Esophagus squamous epithelium (tissue), 5 donors: ENCODE results near the gene SLC9A8. TPM values are rescaled to one million over a fixed set of nuclear protein-coding genes. Genes with fewer than 3 reads are reported as not detected.

Experiments used
- DNase-seq: peaks from one replicate; lab custom pipeline; 2025; lab: John Stamatoyannopoulos, UW
- H3K27ac ChIP-seq, 4 donors: fragments of 200-600 bp; sonication (generic); one replicate each; pipeline ENCODE4 v1.5.1; 2016 to 2019; ENCODE audit warnings: mild to moderate bottlenecking in 1 of 4
- H3K27me3 ChIP-seq, 4 donors: fragments of 200-600 bp; sonication (generic); 1 replicate in 3 of 4; 2 replicates in 1 of 4; pipeline versions ENCODE4 v1.5.1 to v1.6.0; 2017 to 2021; ENCODE audit warnings: antibody characterized with exemption in 1 of 4
- H3K36me3 ChIP-seq, 3 donors: fragments of 200-600 bp; sonication (generic); one replicate each; pipeline ENCODE4 v1.5.1; 2016 to 2019
- H3K4me1 ChIP-seq, 3 donors: fragments of 200-600 bp; sonication (generic); one replicate each; pipeline ENCODE4 v1.5.1; 2017 to 2019
- H3K4me3 ChIP-seq, 4 donors: fragments of 200-600 bp; sonication (generic); 1 replicate in 3 of 4; 2 replicates in 1 of 4; pipeline ENCODE4 v1.5.1; 2016 to 2019; ENCODE audit warnings: mild to moderate bottlenecking in 2 of 4, moderate library complexity in 1 of 4
- H3K9me3 ChIP-seq, 3 donors: fragments of 200-600 bp; sonication (generic); one replicate each; pipeline ENCODE4 v1.5.1; 2016 to 2019
- POLR2A ChIP-seq, 4 donors: fragments of 450-650 bp; IDR thresholded peaks; one replicate each; pipeline ENCODE4 v1.6.1; 2017; ENCODE audit warnings: antibody characterized with exemption in 4 of 4, mild to moderate bottlenecking in 4 of 4, moderate library complexity in 3 of 4
- WGBS, 2 donors: methylation state at CpG; one replicate each; pipeline ENCODE4 v1.1.5; 2018; 5-methylcytosine and 5-hydroxymethylcytosine counted together
- intact Hi-C: fragments of 100-400 bp; cut with DNase I; formaldehyde crosslinking; loops from one replicate; pipeline ENCODE4 v1.15.0; 2022
- total RNA-seq, 4 donors: library from RNA; depleted of rRNA; stranded (reverse); fragments of >200 nt; gene quantifications; one replicate each; pipeline ENCODE4 v1.1.0, GENCODE V29; 2016
- TF ChIP-seq, protein P1 (sequence below), 6 experiments: fragments of 450-650 bp in 4 of 6; fragments of 200-600 bp in 2 of 6; sonication (generic) in 2 of 6; IDR thresholded peaks; one replicate each; pipeline ENCODE4 v1.5.1; 2016 to 2019; ENCODE audit warnings: antibody characterized with exemption in 6 of 6, mild to moderate bottlenecking in 4 of 6, moderate library complexity in 4 of 6
- donor health status: DM: yes; HTN: yes; CAD: no.

The SLC9A8 gene
- total RNA-seq, 4 donors from 2014 or later, result 11.5 to 14.1 (median 11.9) TPM

DNA sequence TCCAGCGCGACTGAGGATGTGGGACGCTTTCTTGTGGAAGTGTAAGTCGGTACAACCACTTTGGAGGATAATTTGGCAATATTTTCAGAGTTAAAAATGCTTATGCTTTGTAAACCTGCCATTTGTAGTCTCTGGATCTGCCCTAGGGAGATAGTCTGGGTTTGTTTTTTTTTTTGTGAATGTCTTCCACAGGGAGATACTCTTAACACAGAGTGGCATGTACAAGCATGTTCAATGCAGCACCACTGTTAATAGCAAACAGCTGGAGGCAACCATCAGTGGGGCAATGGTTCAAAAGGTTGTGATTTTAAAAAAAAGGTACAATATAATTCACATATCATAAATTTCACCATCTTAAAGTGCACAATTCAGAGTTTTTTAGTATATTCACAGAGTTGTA is 22.4 kb downstream of the SLC9A8 start:
- H3K36me3 ChIP-seq, result peaks cover 0 to 42% (median 0%) of the 10 kb centered on the region in 3 donors
- H3K4me1 ChIP-seq, result peaks cover 0 to 35% (median 9%) of the 10 kb centered on the region in 3 donors
- no peaks in the 10 kb centered on the region for H3K27me3 ChIP-seq
- intact Hi-C loops, result no loop called here
- DNase-seq, result no peak
- 36 to 55% methylated on average over 4 of the region's 4 CpGs for WGBS, 2 donors
- no peak overlapping the region for H3K4me3 ChIP-seq
- H3K9me3 ChIP-seq, result no peaks in the 10 kb centered on the region
- H3K27ac ChIP-seq, result peak overlapping the region in 2 of 4 donors; percentile 4 to 54
- TF ChIP-seq, protein P1, sequence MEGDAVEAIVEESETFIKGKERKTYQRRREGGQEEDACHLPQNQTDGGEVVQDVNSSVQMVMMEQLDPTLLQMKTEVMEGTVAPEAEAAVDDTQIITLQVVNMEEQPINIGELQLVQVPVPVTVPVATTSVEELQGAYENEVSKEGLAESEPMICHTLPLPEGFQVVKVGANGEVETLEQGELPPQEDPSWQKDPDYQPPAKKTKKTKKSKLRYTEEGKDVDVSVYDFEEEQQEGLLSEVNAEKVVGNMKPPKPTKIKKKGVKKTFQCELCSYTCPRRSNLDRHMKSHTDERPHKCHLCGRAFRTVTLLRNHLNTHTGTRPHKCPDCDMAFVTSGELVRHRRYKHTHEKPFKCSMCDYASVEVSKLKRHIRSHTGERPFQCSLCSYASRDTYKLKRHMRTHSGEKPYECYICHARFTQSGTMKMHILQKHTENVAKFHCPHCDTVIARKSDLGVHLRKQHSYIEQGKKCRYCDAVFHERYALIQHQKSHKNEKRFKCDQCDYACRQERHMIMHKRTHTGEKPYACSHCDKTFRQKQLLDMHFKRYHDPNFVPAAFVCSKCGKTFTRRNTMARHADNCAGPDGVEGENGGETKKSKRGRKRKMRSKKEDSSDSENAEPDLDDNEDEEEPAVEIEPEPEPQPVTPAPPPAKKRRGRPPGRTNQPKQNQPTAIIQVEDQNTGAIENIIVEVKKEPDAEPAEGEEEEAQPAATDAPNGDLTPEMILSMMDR (IDR thresholded peaks at IDR 0.05), result no peak
- no peak for TF ChIP-seq POLR2A (IDR thresholded peaks at IDR 0.05)

DNA sequence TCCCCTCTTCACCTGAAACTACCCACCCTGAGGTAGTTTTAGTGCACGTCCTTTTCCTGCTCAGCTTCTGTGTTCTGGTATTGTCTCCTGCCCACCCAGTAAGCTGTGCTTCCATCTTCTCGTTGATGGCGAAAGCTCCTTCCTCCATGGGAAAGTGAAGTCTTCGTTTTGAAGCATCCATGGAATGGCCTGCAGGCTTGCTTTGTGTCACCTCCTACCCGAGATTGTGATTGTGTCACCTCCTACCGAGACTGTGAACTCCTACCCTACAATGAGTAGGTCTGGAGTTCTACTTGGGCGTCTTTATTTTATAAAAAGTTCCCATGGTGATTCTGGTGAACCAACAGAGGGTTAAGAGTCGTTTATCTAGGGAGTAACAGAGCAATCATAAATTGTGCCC is 25.9 kb downstream of the SLC9A8 start:
- H3K9me3 ChIP-seq, result no peaks in the 10 kb centered on the region
- TF ChIP-seq, protein P1 (IDR thresholded peaks at IDR 0.05), result no peak
- no peak for TF ChIP-seq POLR2A (IDR thresholded peaks at IDR 0.05)
- H3K4me1 ChIP-seq, result peaks cover 0 to 14% (median 0%) of the 10 kb centered on the region in 3 donors
- no peak overlapping the region for H3K4me3 ChIP-seq
- no peak for DNase-seq
- 70 to 80% methylated on average over 8 of the region's 8 CpGs for WGBS, 2 donors
- H3K36me3 ChIP-seq, result peaks cover 0 to 54% (median 4%) of the 10 kb centered on the region in 3 donors
- no peaks in the 10 kb centered on the region for H3K27me3 ChIP-seq
- H3K27ac ChIP-seq, result no peak overlapping the region
- intact Hi-C loops, result no loop called here

DNA sequence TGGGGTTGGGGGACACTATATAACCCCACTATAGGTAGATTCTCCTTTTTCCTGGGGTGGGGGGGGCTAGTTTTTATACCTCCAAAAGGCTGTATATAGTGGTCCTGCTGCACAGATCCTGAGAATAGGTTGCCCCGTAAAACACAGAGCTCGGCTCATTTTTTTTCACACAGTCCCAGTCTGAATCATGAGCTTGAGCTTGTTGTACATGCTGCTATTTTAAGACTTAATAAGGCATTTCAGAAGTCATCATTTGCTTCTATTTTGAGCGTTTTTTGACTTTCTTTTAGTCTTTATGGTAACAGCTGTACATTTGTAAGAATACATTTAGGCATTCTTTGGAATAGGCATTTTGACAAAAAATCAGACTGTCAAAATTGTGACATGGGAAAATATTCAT is 30.5 kb downstream of the SLC9A8 start:
- Histone ChIP-seq H3K27me3 (no peaks in the 10 kb centered on the region), H3K27ac (no peak overlapping the region), H3K9me3 (no peaks in the 10 kb centered on the region), H3K4me1 (peaks cover 0 to 9% (median 0%) of the 10 kb centered on the region in 3 donors), H3K36me3 (peaks cover 0 to 58% (median 4%) of the 10 kb centered on the region in 3 donors), H3K4me3 (no peak overlapping the region)
- 66 to 76% methylated on average over 3 of the region's 3 CpGs for WGBS, 2 donors
- TF ChIP-seq POLR2A (IDR thresholded peaks at IDR 0.05), result no peak
- TF ChIP-seq, protein P1 (IDR thresholded peaks at IDR 0.05), result no peak
- DNase-seq, result no peak
- intact Hi-C loops, result no loop called here

DNA sequence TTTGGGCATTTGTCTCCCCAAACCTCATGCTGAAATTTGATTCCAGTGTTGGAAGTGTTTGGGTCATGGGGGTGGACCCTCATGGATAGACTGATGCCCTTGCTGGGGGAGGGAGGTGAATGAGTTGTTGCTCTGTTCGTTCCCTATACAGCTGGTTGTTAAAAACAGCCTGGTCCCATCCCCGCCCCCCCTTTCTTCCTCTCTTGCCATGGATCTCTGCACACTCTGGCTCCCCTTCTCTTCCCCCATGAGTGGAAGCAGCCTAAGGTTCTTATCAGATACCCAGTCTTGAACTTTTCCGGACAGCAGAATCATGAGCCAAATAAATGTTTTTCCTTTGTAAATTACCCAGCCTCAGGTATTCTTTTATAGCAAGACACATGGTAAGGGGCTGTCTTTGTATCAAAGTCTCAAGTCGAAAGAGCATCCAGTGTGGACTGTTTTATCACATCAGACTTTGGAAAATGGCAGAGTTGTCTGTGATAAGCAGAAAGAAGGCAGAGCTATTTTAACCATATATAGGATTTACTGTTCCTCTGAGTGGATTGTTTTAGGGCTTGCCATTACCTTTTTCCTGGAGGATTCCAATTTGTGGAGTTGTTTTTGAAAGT is 31.2 kb downstream of the SLC9A8 start:
- H3K36me3 ChIP-seq, result peaks cover under 1 to 60% (median 4%) of the 10 kb centered on the region in 3 donors
- no peak overlapping the region for H3K27ac ChIP-seq
- WGBS, 2 donors, result 68 to 85% methylated on average over 3 to 4 of the region's 4 CpGs
- H3K4me1 ChIP-seq, result peaks cover 0 to 9% (median 0%) of the 10 kb centered on the region in 3 donors
- H3K4me3 ChIP-seq, result no peak overlapping the region
- no peaks in the 10 kb centered on the region for H3K9me3 ChIP-seq
- H3K27me3 ChIP-seq, result no peaks in the 10 kb centered on the region
- intact Hi-C loops, result no loop called here
- TF ChIP-seq, protein P1 (IDR thresholded peaks at IDR 0.05), result no peak
- TF ChIP-seq POLR2A (IDR thresholded peaks at IDR 0.05), result no peak
- DNase-seq, result no peak

DNA sequence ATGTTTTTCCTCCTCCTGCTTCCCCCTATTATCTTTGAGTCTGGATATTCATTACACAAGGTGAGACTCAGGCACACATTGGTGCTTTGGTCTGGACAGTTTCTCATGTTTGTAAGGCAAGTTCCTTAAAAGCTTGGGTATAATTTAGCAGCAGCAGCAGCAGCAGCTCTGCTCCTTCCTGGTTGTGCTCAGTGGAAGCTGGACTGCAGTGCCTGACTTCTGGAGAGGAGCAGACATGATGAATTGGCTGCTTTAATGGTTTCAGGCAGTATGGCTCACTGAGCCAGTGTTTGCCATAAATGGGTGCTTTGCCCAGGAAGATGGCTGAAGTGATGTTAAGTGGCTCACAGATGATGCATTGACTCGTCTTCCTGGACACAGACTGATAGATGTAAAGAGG is 32.4 kb downstream of the SLC9A8 start:
- Histone ChIP-seq H3K27me3 (no peaks in the 10 kb centered on the region), H3K4me3 (no peak overlapping the region), H3K36me3 (peaks cover 4 to 66% (median 6%) of the 10 kb centered on the region in 3 donors), H3K4me1 (peaks cover under 1 to 14% (median 2%) of the 10 kb centered on the region in 3 donors), H3K27ac (peak overlapping the region in 1 of 4 donors; percentile 34), H3K9me3 (no peaks in the 10 kb centered on the region)
- DNase-seq, result no peak
- intact Hi-C loops, result loop anchor here (5.0 kb wide), 1 partner anchor 233 kb away; no protein-coding TSS in a partner anchor
- TF ChIP-seq POLR2A (IDR thresholded peaks at IDR 0.05), result no peak
- TF ChIP-seq, protein P1 (IDR thresholded peaks at IDR 0.05), result no peak
- 67 to 92% methylated on average over 1 of the region's 1 CpG for WGBS, 2 donors
